ENCODE measurements around the gene CADM4.

Gene CADM4

GRCh38 chr19:43628646-43629326 lies 10.9 kb downstream of the CADM4 start:
- no peak for TF ChIP-seq CTCF (conservative IDR thresholded peaks at IDR 0.05)
- H3K27ac ChIP-seq, result no peak overlapping the region

- TF ChIP-seq CTCF (conservative IDR thresholded peaks at IDR 0.05), result no peak
- H3K27ac ChIP-seq, result no peak overlapping the region
Measured at GRCh38 chr19:43626838-43627237, 12.8 kb downstream of the CADM4 start.

GRCh38 chr19:43625918-43626579 lies 13.6 kb downstream of the CADM4 start:
- no peak overlapping the region for H3K27ac ChIP-seq
- no peak for TF ChIP-seq CTCF (conservative IDR thresholded peaks at IDR 0.05)

- no peak overlapping the region for H3K27ac ChIP-seq
- TF ChIP-seq CTCF (conservative IDR thresholded peaks at IDR 0.05), result no peak
Measured at GRCh38 chr19:43624933-43625332, 14.7 kb downstream of the CADM4 start.

GRCh38 chr19:43623889-43624670 lies 15.6 kb downstream of the CADM4 start:
- no peak overlapping the region for H3K27ac ChIP-seq
- TF ChIP-seq CTCF (conservative IDR thresholded peaks at IDR 0.05), result no peak

GRCh38 chr19:43622956-43623355 lies 16.7 kb downstream of the CADM4 start:
- no peak overlapping the region for H3K27ac ChIP-seq
- no peak for TF ChIP-seq CTCF (conservative IDR thresholded peaks at IDR 0.05)

- H3K27ac ChIP-seq, result no peak overlapping the region
- TF ChIP-seq CTCF (conservative IDR thresholded peaks at IDR 0.05), result no peak
Measured at GRCh38 chr19:43622070-43622469, 17.6 kb downstream of the CADM4 start.
